Neural cell (in vitro differentiated cells): ENCODE measurements around the gene USP10. TPM values are rescaled to one million over a fixed set of nuclear protein-coding genes. Genes with fewer than 3 reads are reported as not detected.

ENCODE experiments used
- H2AFZ ChIP-seq: fragments of 200-600, 300-800 bp; sonication (generic), shearing (Covaris generic); 2 replicates; pipeline ENCODE4 v1.6.0; 2014; ENCODE audit warnings: low read depth, mild to moderate bottlenecking, antibody characterized with exemption, low read length, moderate library complexity
- H3F3A ChIP-seq: fragments of 200-600 bp; shearing (Covaris generic); 2 replicates; pipeline ENCODE4 v1.6.1; 2016; ENCODE audit warnings: mild to moderate bottlenecking, moderate library complexity, mixed read lengths, antibody characterized with exemption, low read length; ENCODE audit not compliant: insufficient read depth, poor library complexity, severe bottlenecking
- H3K27ac ChIP-seq: fragments of 200-600, 300-800 bp; sonication (generic), shearing (Covaris generic); 2 replicates; pipeline ENCODE4 v1.5.1; 2014; ENCODE audit warnings: mild to moderate bottlenecking, low read length, moderate library complexity
- H3K27me3 ChIP-seq: fragments of 300-800, 200-600 bp; sonication (generic), shearing (Covaris generic); 2 replicates; pipeline ENCODE4 v1.6.0; 2014; ENCODE audit warnings: mild to moderate bottlenecking, low read depth, low read length, moderate library complexity; ENCODE audit not compliant: insufficient read depth
- H3K36me3 ChIP-seq: fragments of 300-800, 200-600 bp; sonication (generic), shearing (Covaris generic); 2 replicates; pipeline ENCODE4 v1.5.1; 2014; ENCODE audit warnings: mild to moderate bottlenecking, antibody characterized with exemption, low read length, moderate library complexity; ENCODE audit not compliant: insufficient read depth
- H3K4me2 ChIP-seq: fragments of 300-800, 200-600 bp; sonication (generic), shearing (Covaris generic); 2 replicates; pipeline ENCODE4 v1.6.0; 2014; ENCODE audit warnings: mild to moderate bottlenecking, low read length
- H3K4me3 ChIP-seq: fragments of 300-800, 200-600 bp; sonication (generic), shearing (Covaris generic); 2 replicates; pipeline ENCODE4 v1.5.1; 2014; ENCODE audit warnings: mild to moderate bottlenecking, low read length, moderate library complexity
- H3K79me2 ChIP-seq: fragments of 200-600 bp; shearing (Covaris generic); replicated peaks from 2 replicates; pipeline ENCODE4 v1.6.0; 2014; ENCODE audit warnings: mild to moderate bottlenecking, low read length, moderate library complexity; ENCODE audit not compliant: insufficient read depth
- H3K9ac ChIP-seq: fragments of 300-800, 200-600 bp; sonication (generic), shearing (Covaris generic); 2 replicates; pipeline ENCODE4 v1.6.1; 2016; ENCODE audit warnings: mild to moderate bottlenecking, low read length, mixed read lengths
- H3K9me2 ChIP-seq: fragments of 200-600 bp; shearing (Covaris generic); 2 replicates; pipeline ENCODE4 v1.6.1; 2016; ENCODE audit warnings: mild to moderate bottlenecking, low read length, mixed read lengths; ENCODE audit not compliant: insufficient read depth
- H3K9me3 ChIP-seq: fragments of 200-600, 300-800 bp; sonication (generic), shearing (Covaris generic); 2 replicates; pipeline ENCODE4 v1.6.1; 2016; ENCODE audit warnings: mild to moderate bottlenecking, mixed run types, low read length, moderate library complexity, mixed read lengths
- H4K20me1 ChIP-seq: fragments of 200-600 bp; shearing (Covaris generic); 2 replicates; pipeline ENCODE4 v1.6.1; 2016; ENCODE audit warnings: mild to moderate bottlenecking, mixed run types; ENCODE audit not compliant: insufficient read depth
- CTCF ChIP-seq: fragments of 450-650 bp; IDR thresholded peaks from 2 replicates; pipeline ENCODE4 v1.5.1; 2014; ENCODE audit warnings: antibody characterized with exemption, mild to moderate bottlenecking, moderate library complexity; ENCODE audit not compliant: poor library complexity, severe bottlenecking
- EP300 ChIP-seq: fragments of 450-650 bp; conservative IDR thresholded peaks from 2 replicates; pipeline ENCODE4 v1.6.1; 2014; ENCODE audit warnings: antibody characterized with exemption, mild to moderate bottlenecking, moderate library complexity; ENCODE audit not compliant: poor library complexity, severe bottlenecking
- EZH2 ChIP-seq: fragments of 200-600, 300-800 bp; shearing (Covaris generic), sonication (generic); IDR thresholded peaks from 2 replicates; pipeline ENCODE4 v1.6.1; 2014; ENCODE audit warnings: antibody characterized with exemption, low read length, borderline replicate concordance, mild to moderate bottlenecking; ENCODE audit not compliant: insufficient read depth, poor library complexity, severe bottlenecking
- MXI1 ChIP-seq: fragments of 450-650 bp; conservative IDR thresholded peaks from 2 replicates; pipeline ENCODE4 v1.6.1; 2014; ENCODE audit warnings: antibody characterized with exemption, mild to moderate bottlenecking; ENCODE audit not compliant: poor library complexity, severe bottlenecking
- POLR2AphosphoS5 ChIP-seq: IDR thresholded peaks from 2 replicates; pipeline ENCODE4 v1.6.1; 2012
- RAD21 ChIP-seq: fragments of 450-650 bp; conservative IDR thresholded peaks from 2 replicates; pipeline ENCODE4 v1.6.1; 2014; ENCODE audit warnings: antibody characterized with exemption, mild to moderate bottlenecking, moderate library complexity
- REST ChIP-seq: IDR thresholded peaks from 2 replicates; pipeline ENCODE4 v1.6.1; 2012; ENCODE audit warnings: borderline replicate concordance
- SMC3 ChIP-seq: fragments of 450-650 bp; conservative IDR thresholded peaks from 2 replicates; pipeline ENCODE4 v1.6.1; 2014; ENCODE audit warnings: antibody characterized with exemption, mild to moderate bottlenecking, moderate library complexity; ENCODE audit not compliant: poor library complexity
- TAF1 ChIP-seq: IDR thresholded peaks from 2 replicates; pipeline ENCODE4 v1.6.1; 2012; ENCODE audit warnings: low read depth
- polyA plus RNA-seq: library from polyadenylated mRNA; depleted of rRNA; stranded (reverse); fragments of >200 nt; gene quantifications from 2 replicates; pipeline ENCODE4 v1.2.3, GENCODE V29; 2014

Gene USP10
- polyA plus RNA-seq, 1 donor from 2014 or later = 48.9 TPM

GRCh38 chr16:84656649-84657048 is 43.2 kb upstream of the USP10 start:
- Histone ChIP-seq H3K79me2 (no peaks in the 10 kb centered on the region), H3F3A (no peaks in the 10 kb centered on the region), H3K9ac (no peak overlapping the region), H3K4me2 (no peak overlapping the region), H3K9me2 (no peaks in the 10 kb centered on the region), H4K20me1 (no peaks in the 10 kb centered on the region), H3K27me3 (no peaks in the 10 kb centered on the region), H3K9me3 (no peaks in the 10 kb centered on the region), H2AFZ (no peak overlapping the region), H3K36me3 (no peaks in the 10 kb centered on the region), H3K4me3 (no peak overlapping the region), H3K27ac (no peak overlapping the region)
- TF ChIP-seq EP300 (no peak), RAD21 (no peak), EZH2 (no peak), CTCF (no peak), MXI1 (no peak), REST (no peak), POLR2AphosphoS5 (no peak), SMC3 (no peak), TAF1 (no peak)

- H3K4me3 ChIP-seq = no peak overlapping the region
- H3K36me3 ChIP-seq = no peaks in the 10 kb centered on the region
- H3K9me2 ChIP-seq = no peaks in the 10 kb centered on the region
- no peaks in the 10 kb centered on the region for H4K20me1 ChIP-seq
- H3K9me3 ChIP-seq = no peaks in the 10 kb centered on the region
- TF ChIP-seq EP300 = no peak
- no peak for TF ChIP-seq SMC3
- TF ChIP-seq MXI1 = no peak
- TF ChIP-seq EZH2 = no peak
- TF ChIP-seq TAF1 = no peak
- TF ChIP-seq REST = no peak
- no peaks in the 10 kb centered on the region for H3K79me2 ChIP-seq
- no peak overlapping the region for H3K9ac ChIP-seq
- H3F3A ChIP-seq = no peaks in the 10 kb centered on the region
- H2AFZ ChIP-seq = no peak overlapping the region
- no peak overlapping the region for H3K27ac ChIP-seq
- H3K4me2 ChIP-seq = no peak overlapping the region
- H3K27me3 ChIP-seq = no peaks in the 10 kb centered on the region
Observed at GRCh38 chr16:84657229-84657837, 42.5 kb upstream of the USP10 start.
